Upper lobe of left lung (tissue), 6 donors: ENCODE data around the gene NOL4L. TPM values are rescaled to one million over a fixed set of nuclear protein-coding genes. Genes with fewer than 3 reads are reported as not detected.
"Not testable (repeated sequence)": the region's sequence is repeated elsewhere in the genome, so short reads cannot be mapped to it uniquely, and the experiment has no call there.

Experiments used
- ATAC-seq, 2 donors: fragments of 200-7000 bp; cut with Tn5 transposase; one replicate each; pipeline ENCODE4 v1.9.1; 2022; ENCODE audit warnings: mild to moderate bottlenecking in 2 of 2, moderate library complexity in 2 of 2; ENCODE audit not compliant: low FRiP score in 2 of 2
- DNase-seq, 2 donors: peaks; one replicate each; pipeline ENCODE4 v3.0.0-alpha.2; 2019 to 2020
- H3K27ac ChIP-seq, 4 donors: fragments of 200-600 bp; sonication (generic); one replicate each; pipeline ENCODE4 v1.5.1; 2016 to 2019
- H3K27me3 ChIP-seq, 4 donors: fragments of 200-600 bp; sonication (generic); one replicate each; pipeline ENCODE4 v1.5.1; 2017 to 2019
- H3K36me3 ChIP-seq, 4 donors: fragments of 200-600 bp; sonication (generic); one replicate each; pipeline ENCODE4 v1.5.1; 2016 to 2019
- H3K4me1 ChIP-seq, 4 donors: fragments of 200-600 bp; sonication (generic); one replicate each; pipeline ENCODE4 v1.5.1; 2018 to 2019
- H3K4me3 ChIP-seq, 4 donors: fragments of 200-600 bp; sonication (generic); one replicate each; pipeline ENCODE4 v1.5.1; 2017 to 2019; ENCODE audit warnings: mild to moderate bottlenecking in 2 of 4, moderate library complexity in 1 of 4
- H3K9me3 ChIP-seq, 4 donors: fragments of 200-600 bp; sonication (generic); one replicate each; pipeline ENCODE4 v1.5.1; 2018 to 2019
- CTCF ChIP-seq, 6 experiments: fragments of 450-650 bp in 4 of 6; fragments of 200-600 bp in 2 of 6; sonication (generic) in 2 of 6; IDR thresholded peaks; one replicate each; pipeline ENCODE4 v1.5.1; 2016 to 2019; ENCODE audit warnings: antibody characterized with exemption in 6 of 6
- EP300 ChIP-seq, 4 donors: sonication (generic); formaldehyde crosslinking; IDR thresholded peaks; one replicate each; pipeline ENCODE4 v1.5.1; 2017; ENCODE audit warnings: antibody characterized with exemption in 4 of 4, control low read depth in 2 of 4
- POLR2A ChIP-seq, 4 donors: fragments of 450-650 bp; IDR thresholded peaks; one replicate each; pipeline ENCODE4 v1.5.1; 2016 to 2017; ENCODE audit warnings: antibody characterized with exemption in 4 of 4, mild to moderate bottlenecking in 2 of 4
- POLR2AphosphoS5 ChIP-seq, 2 donors: sonication (generic); formaldehyde crosslinking; IDR thresholded peaks; one replicate each; pipeline ENCODE4 v1.5.1; 2017; ENCODE audit warnings: antibody characterized with exemption in 2 of 2
- WGBS, 2 donors: methylation state at CpG; one replicate each; pipeline ENCODE4 v1.1.5; 2017 to 2018; 5-methylcytosine and 5-hydroxymethylcytosine counted together
- total RNA-seq, 6 donors: library from RNA; depleted of rRNA in 4 of 6; stranded (reverse); fragments of >200 nt in 4 of 6; gene quantifications; one replicate each; pipeline versions ENCODE4 v1.1.0 to v1.2.1, GENCODE V29; 2016 to 2021
- donor health status: DM: no; HTN: no; CAD: no; lungs with moderate emphysema.
- donor health status: DM: no; HTN: yes; CAD: no; lungs with severe emphysema.

NOL4L gene
- total RNA-seq, 6 donors from 2014 or later: 13.4 to 40.2 (median 19.0) TPM

- TF ChIP-seq POLR2AphosphoS5 (IDR thresholded peaks at IDR 0.05) (no peak), CTCF (IDR thresholded peaks at IDR 0.05) (no peak), POLR2A (IDR thresholded peaks at IDR 0.05) (no peak), EP300 (IDR thresholded peaks at IDR 0.05) (no peak)
- no peaks in the 10 kb centered on the region for H3K36me3 ChIP-seq
- no peaks in the 10 kb centered on the region for H3K9me3 ChIP-seq
- no peak for ATAC-seq
- H3K4me1 ChIP-seq: peaks cover 4 to 20% (median 11%) of the 10 kb centered on the region in 4 donors
- no peaks in the 10 kb centered on the region for H3K27me3 ChIP-seq
- whole genome bisulfite sequencing, 2 donors: 34 to 48% methylated on average over 2 of the region's 2 CpGs
- no peak overlapping the region for H3K27ac ChIP-seq
- H3K4me3 ChIP-seq: no peak overlapping the region
- no peak for DNase-seq
Measured at GRCh38 chr20:32415494-32415893, 169.6 kb downstream of the NOL4L start.

- Histone ChIP-seq H3K36me3 (no peaks in the 10 kb centered on the region), H3K9me3 (no peaks in the 10 kb centered on the region), H3K27ac (no peak overlapping the region), H3K27me3 (no peaks in the 10 kb centered on the region), H3K4me3 (no peak overlapping the region), H3K4me1 (peaks cover 4 to 15% (median 11%) of the 10 kb centered on the region in 4 donors)
- DNase-seq: no peak
- 75 to 83% methylated on average over 2 of the region's 2 CpGs for WGBS, 2 donors
- no peak for ATAC-seq
- TF ChIP-seq POLR2AphosphoS5 (IDR thresholded peaks at IDR 0.05) (no peak), POLR2A (IDR thresholded peaks at IDR 0.05) (no peak), CTCF (IDR thresholded peaks at IDR 0.05) (no peak)
Measured at GRCh38 chr20:32411955-32412706, 173.0 kb downstream of the NOL4L start.

GRCh38 chr20:32407131-32407750 is 177.9 kb downstream of the NOL4L start:
- not testable (repeated sequence) for ATAC-seq, DNase-seq, H3K27ac ChIP-seq, H3K9me3 ChIP-seq, H3K4me3 ChIP-seq, H3K27me3 ChIP-seq, H3K36me3 ChIP-seq, H3K4me1 ChIP-seq
- WGBS, 2 donors: 89% methylated on average over 9 of the region's 9 CpGs

GRCh38 chr20:32406701-32407100 is 178.4 kb downstream of the NOL4L start:
- no peak for ATAC-seq
- TF ChIP-seq POLR2AphosphoS5 (IDR thresholded peaks at IDR 0.05) (no peak), EP300 (IDR thresholded peaks at IDR 0.05) (no peak), POLR2A (IDR thresholded peaks at IDR 0.05) (no peak), CTCF (IDR thresholded peaks at IDR 0.05) (no peak)
- 98 to 99% methylated on average over 4 of the region's 4 CpGs for WGBS, 2 donors

GRCh38 chr20:32404017-32404416 is 181.1 kb downstream of the NOL4L start:
- H3K4me3 ChIP-seq: no peak overlapping the region
- H3K36me3 ChIP-seq: peaks cover 0 to 25% (median 0%) of the 10 kb centered on the region in 4 donors
- no peaks in the 10 kb centered on the region for H3K9me3 ChIP-seq
- no peaks in the 10 kb centered on the region for H3K27me3 ChIP-seq
- WGBS, 2 donors: 75 to 88% methylated on average over 2 of the region's 2 CpGs
- H3K4me1 ChIP-seq: peaks cover 0 to 10% (median 1%) of the 10 kb centered on the region in 4 donors
- DNase-seq (no peak), ATAC-seq (no peak)
- TF ChIP-seq CTCF (IDR thresholded peaks at IDR 0.05): no peak
- TF ChIP-seq EP300 (IDR thresholded peaks at IDR 0.05): no peak
- TF ChIP-seq POLR2AphosphoS5 (IDR thresholded peaks at IDR 0.05): no peak
- no peak overlapping the region for H3K27ac ChIP-seq

More at GRCh38 chr20:32406701-32407100, 178.4 kb downstream of the NOL4L start:
- Histone ChIP-seq H3K4me1 (no peaks in the 10 kb centered on the region), H3K27ac (no peak overlapping the region), H3K4me3 (no peak overlapping the region), H3K36me3 (peaks cover 0 to 12% (median 0%) of the 10 kb centered on the region in 4 donors), H3K9me3 (no peaks in the 10 kb centered on the region), H3K27me3 (no peaks in the 10 kb centered on the region)
- no peak for DNase-seq
